ENCODE results near the gene FOXP1.
"Not testable (repeated sequence)": the region's sequence is repeated elsewhere in the genome, so short reads cannot be mapped to it uniquely, and the experiment has no call there.

The FOXP1 gene

GRCh38 chr3:70975981-70976380, 607.5 kb downstream of the FOXP1 start:
- H3K27ac ChIP-seq (ENCODE audit: low read depth, low read length); H2BK5ac ChIP-seq (ENCODE audit: low read depth, low read length, poor library complexity); H3K23ac ChIP-seq (ENCODE audit: low read length); H3K18ac ChIP-seq (ENCODE audit: low read length); H3K4me2 ChIP-seq (ENCODE audit: low read length); H3K14ac ChIP-seq (ENCODE audit: low read length); H3K79me1 ChIP-seq (ENCODE audit: low read length); H3K9ac ChIP-seq (ENCODE audit: low read length); H4K91ac ChIP-seq (ENCODE audit: low read depth, low read length); H4K12ac ChIP-seq (ENCODE audit: low read depth, low read length); H3K4me3 ChIP-seq (ENCODE audit: low read depth, low read length); H2AFZ ChIP-seq (ENCODE audit: insufficient read depth, low read length, poor library complexity); H3K27me3 ChIP-seq (ENCODE audit: insufficient read depth, low read length); H3K4ac ChIP-seq (ENCODE audit: low read depth, low read length); H3K4me1 ChIP-seq (ENCODE audit: control insufficient read depth in 1 of 2, insufficient read depth in 2 of 2, low read length in 2 of 2); H3K79me2 ChIP-seq (ENCODE audit: control insufficient read depth, insufficient read depth, low read length, poor library complexity); DNase-seq; H2BK120ac ChIP-seq (ENCODE audit: insufficient read depth, low read length, poor library complexity); H3K9me3 ChIP-seq (ENCODE audit: insufficient read depth, low read depth, low read length); H3K36me3 ChIP-seq (ENCODE audit: control insufficient read depth in 1 of 2, insufficient read depth in 2 of 2, low read length in 2 of 2); H2AK5ac ChIP-seq (ENCODE audit: low read length); H4K8ac ChIP-seq (ENCODE audit: low read depth, low read length); H2BK12ac ChIP-seq (ENCODE audit: low read length): not testable (repeated sequence)
- no CpG with 5 or more reads among the region's 5 CpGs for WGBS (ENCODE audit: extremely low coverage, insufficient coverage, insufficient read length)

DNA sequence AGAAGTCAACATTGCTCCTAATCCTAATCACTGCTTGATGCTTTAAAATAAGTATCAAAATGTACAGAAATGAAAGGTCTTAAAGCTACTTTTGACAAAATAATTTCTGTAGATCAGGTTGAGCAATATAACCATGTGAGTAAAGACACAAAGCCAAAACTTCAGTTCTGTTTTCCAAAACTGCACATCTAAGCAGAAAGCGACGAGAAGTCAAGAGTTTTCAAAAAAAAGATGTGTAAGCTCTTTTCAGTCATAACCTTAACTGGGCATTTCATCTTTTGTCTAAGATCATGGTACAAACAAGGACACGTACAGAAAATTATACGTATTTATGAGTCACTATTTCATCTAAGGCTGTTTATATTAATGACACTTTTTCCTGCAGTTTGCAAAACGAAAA, 608.8 kb downstream of the FOXP1 start:
- Histone ChIP-seq H2AK5ac (ENCODE audit: low read length) (no peak overlapping the region), H3K79me1 (ENCODE audit: low read length) (no peaks in the 10 kb centered on the region)

GRCh38 chr3:70973558-70973957, 610.0 kb downstream of the FOXP1 start:
- H3K36me3 ChIP-seq (ENCODE audit: control insufficient read depth in 1 of 2, insufficient read depth in 2 of 2, low read length in 2 of 2) = no peaks in the 10 kb centered on the region

More for the DNA sequence above, 608.8 kb downstream of the FOXP1 start:
- no peak overlapping the region for H3K9ac ChIP-seq (ENCODE audit: low read length)
- no peaks in the 10 kb centered on the region for H3K4me1 ChIP-seq (ENCODE audit: control insufficient read depth in 1 of 2, insufficient read depth in 2 of 2, low read length in 2 of 2)
- H3K4ac ChIP-seq (ENCODE audit: low read depth, low read length) = no peak overlapping the region
- no peak overlapping the region for H4K12ac ChIP-seq (ENCODE audit: low read depth, low read length)
- DNase-seq = peak in 1 of 2 donors; percentile 21
- no peak overlapping the region for H3K27ac ChIP-seq (ENCODE audit: low read depth, low read length)
- H3K18ac ChIP-seq (ENCODE audit: low read length) = no peak overlapping the region
- no peaks in the 10 kb centered on the region for H3K9me3 ChIP-seq (ENCODE audit: insufficient read depth, low read depth, low read length)
- no peak overlapping the region for H2BK12ac ChIP-seq (ENCODE audit: low read length)
- no peak overlapping the region for H2AFZ ChIP-seq (ENCODE audit: insufficient read depth, low read length, poor library complexity)
- H3K36me3 ChIP-seq (ENCODE audit: control insufficient read depth in 1 of 2, insufficient read depth in 2 of 2, low read length in 2 of 2) = no peaks in the 10 kb centered on the region
- no CpG with 5 or more reads among the region's 5 CpGs for WGBS (ENCODE audit: extremely low coverage, insufficient coverage, insufficient read length)
- no peak overlapping the region for H2BK120ac ChIP-seq (ENCODE audit: insufficient read depth, low read length, poor library complexity)
- H2BK5ac ChIP-seq (ENCODE audit: low read depth, low read length, poor library complexity) = no peak overlapping the region
- no peak overlapping the region for H3K4me2 ChIP-seq (ENCODE audit: low read length)
- H3K27me3 ChIP-seq (ENCODE audit: insufficient read depth, low read length) = no peaks in the 10 kb centered on the region
- H3K23ac ChIP-seq (ENCODE audit: low read length) = no peak overlapping the region
- no peak overlapping the region for H3K14ac ChIP-seq (ENCODE audit: low read length)
- H4K8ac ChIP-seq (ENCODE audit: low read depth, low read length) = no peak overlapping the region
- H3K4me3 ChIP-seq (ENCODE audit: low read depth, low read length) = no peak overlapping the region
- H3K79me2 ChIP-seq (ENCODE audit: control insufficient read depth, insufficient read depth, low read length, poor library complexity) = no peaks in the 10 kb centered on the region
- H4K91ac ChIP-seq (ENCODE audit: low read depth, low read length) = no peak overlapping the region

GRCh38 chr3:70972855-70973254, 610.7 kb downstream of the FOXP1 start:
- no peaks in the 10 kb centered on the region for H3K79me2 ChIP-seq (ENCODE audit: control insufficient read depth, insufficient read depth, low read length, poor library complexity)
- no peak for DNase-seq
- no peak overlapping the region for H2AFZ ChIP-seq (ENCODE audit: insufficient read depth, low read length, poor library complexity)
- H2AK5ac ChIP-seq (ENCODE audit: low read length) = no peak overlapping the region
- no peak overlapping the region for H2BK12ac ChIP-seq (ENCODE audit: low read length)
- H3K79me1 ChIP-seq (ENCODE audit: low read length) = no peaks in the 10 kb centered on the region
- no CpG with 5 or more reads among the region's 11 CpGs for WGBS (ENCODE audit: extremely low coverage, insufficient coverage, insufficient read length)
- H2BK120ac ChIP-seq (ENCODE audit: insufficient read depth, low read length, poor library complexity) = no peak overlapping the region
- no peak overlapping the region for H4K12ac ChIP-seq (ENCODE audit: low read depth, low read length)
- H3K9ac ChIP-seq (ENCODE audit: low read length) = no peak overlapping the region
- no peak overlapping the region for H3K4ac ChIP-seq (ENCODE audit: low read depth, low read length)
- no peaks in the 10 kb centered on the region for H3K27me3 ChIP-seq (ENCODE audit: insufficient read depth, low read length)
- no peak overlapping the region for H4K91ac ChIP-seq (ENCODE audit: low read depth, low read length)
- H3K14ac ChIP-seq (ENCODE audit: low read length) = no peak overlapping the region
- no peak overlapping the region for H3K4me2 ChIP-seq (ENCODE audit: low read length)
- no peak overlapping the region for H4K8ac ChIP-seq (ENCODE audit: low read depth, low read length)
- no peaks in the 10 kb centered on the region for H3K4me1 ChIP-seq (ENCODE audit: control insufficient read depth in 1 of 2, insufficient read depth in 2 of 2, low read length in 2 of 2)
- H2BK5ac ChIP-seq (ENCODE audit: low read depth, low read length, poor library complexity) = no peak overlapping the region
- H3K36me3 ChIP-seq (ENCODE audit: control insufficient read depth in 1 of 2, insufficient read depth in 2 of 2, low read length in 2 of 2) = no peaks in the 10 kb centered on the region
- H3K23ac ChIP-seq (ENCODE audit: low read length) = no peak overlapping the region
- H3K9me3 ChIP-seq (ENCODE audit: insufficient read depth, low read depth, low read length) = no peaks in the 10 kb centered on the region
- no peak overlapping the region for H3K4me3 ChIP-seq (ENCODE audit: low read depth, low read length)
- H3K18ac ChIP-seq (ENCODE audit: low read length) = no peak overlapping the region
- no peak overlapping the region for H3K27ac ChIP-seq (ENCODE audit: low read depth, low read length)

More at GRCh38 chr3:70973558-70973957, 610.0 kb downstream of the FOXP1 start:
- Histone ChIP-seq H4K91ac (ENCODE audit: low read depth, low read length) (no peak overlapping the region), H2BK120ac (ENCODE audit: insufficient read depth, low read length, poor library complexity) (no peak overlapping the region), H2AFZ (ENCODE audit: insufficient read depth, low read length, poor library complexity) (no peak overlapping the region), H3K4me3 (ENCODE audit: low read depth, low read length) (no peak overlapping the region), H3K4me2 (ENCODE audit: low read length) (no peak overlapping the region), H2AK5ac (ENCODE audit: low read length) (no peak overlapping the region), H3K79me1 (ENCODE audit: low read length) (no peaks in the 10 kb centered on the region), H2BK12ac (ENCODE audit: low read length) (no peak overlapping the region), H3K79me2 (ENCODE audit: control insufficient read depth, insufficient read depth, low read length, poor library complexity) (no peaks in the 10 kb centered on the region), H4K12ac (ENCODE audit: low read depth, low read length) (no peak overlapping the region), H3K9me3 (ENCODE audit: insufficient read depth, low read depth, low read length) (no peaks in the 10 kb centered on the region), H3K14ac (ENCODE audit: low read length) (no peak overlapping the region), H4K8ac (ENCODE audit: low read depth, low read length) (no peak overlapping the region), H3K4ac (ENCODE audit: low read depth, low read length) (no peak overlapping the region), H3K9ac (ENCODE audit: low read length) (no peak overlapping the region), H2BK5ac (ENCODE audit: low read depth, low read length, poor library complexity) (no peak overlapping the region), H3K23ac (ENCODE audit: low read length) (no peak overlapping the region), H3K27me3 (ENCODE audit: insufficient read depth, low read length) (no peaks in the 10 kb centered on the region), H3K18ac (ENCODE audit: low read length) (no peak overlapping the region), H3K4me1 (ENCODE audit: control insufficient read depth in 1 of 2, insufficient read depth in 2 of 2, low read length in 2 of 2) (no peaks in the 10 kb centered on the region), H3K27ac (ENCODE audit: low read depth, low read length) (no peak overlapping the region)
- no CpG with 5 or more reads among the region's 6 CpGs for WGBS (ENCODE audit: extremely low coverage, insufficient coverage, insufficient read length)
- DNase-seq = peak in 1 of 2 donors; percentile 9

Measured in trophoblast cell (in vitro differentiated cells and primary cell).